Hematopoietic multipotent progenitor cell (in vitro differentiated cells): ENCODE data around the gene CRTC2. TPM values are rescaled to one million over a fixed set of nuclear protein-coding genes. Genes with fewer than 3 reads are reported as not detected.
"Not testable (repeated sequence)": the region's sequence is repeated elsewhere in the genome, so short reads cannot be mapped to it uniquely, and the experiment has no call there.

Source experiments
- DNase-seq, 3 donors: peaks; one replicate each; pipeline ENCODE4 v3.0.0-alpha.2; 2011 to 2015; ENCODE audit warnings: low read depth in 2 of 3, low spot score in 2 of 3
- total RNA-seq: library from RNA; depleted of rRNA; stranded (reverse); fragments of >200 nt; gene quantifications from one replicate; pipeline ENCODE4 v1.2.3, GENCODE V29; 2012

Gene CRTC2
- total RNA-seq, 1 donor: 15.3 TPM

DNA sequence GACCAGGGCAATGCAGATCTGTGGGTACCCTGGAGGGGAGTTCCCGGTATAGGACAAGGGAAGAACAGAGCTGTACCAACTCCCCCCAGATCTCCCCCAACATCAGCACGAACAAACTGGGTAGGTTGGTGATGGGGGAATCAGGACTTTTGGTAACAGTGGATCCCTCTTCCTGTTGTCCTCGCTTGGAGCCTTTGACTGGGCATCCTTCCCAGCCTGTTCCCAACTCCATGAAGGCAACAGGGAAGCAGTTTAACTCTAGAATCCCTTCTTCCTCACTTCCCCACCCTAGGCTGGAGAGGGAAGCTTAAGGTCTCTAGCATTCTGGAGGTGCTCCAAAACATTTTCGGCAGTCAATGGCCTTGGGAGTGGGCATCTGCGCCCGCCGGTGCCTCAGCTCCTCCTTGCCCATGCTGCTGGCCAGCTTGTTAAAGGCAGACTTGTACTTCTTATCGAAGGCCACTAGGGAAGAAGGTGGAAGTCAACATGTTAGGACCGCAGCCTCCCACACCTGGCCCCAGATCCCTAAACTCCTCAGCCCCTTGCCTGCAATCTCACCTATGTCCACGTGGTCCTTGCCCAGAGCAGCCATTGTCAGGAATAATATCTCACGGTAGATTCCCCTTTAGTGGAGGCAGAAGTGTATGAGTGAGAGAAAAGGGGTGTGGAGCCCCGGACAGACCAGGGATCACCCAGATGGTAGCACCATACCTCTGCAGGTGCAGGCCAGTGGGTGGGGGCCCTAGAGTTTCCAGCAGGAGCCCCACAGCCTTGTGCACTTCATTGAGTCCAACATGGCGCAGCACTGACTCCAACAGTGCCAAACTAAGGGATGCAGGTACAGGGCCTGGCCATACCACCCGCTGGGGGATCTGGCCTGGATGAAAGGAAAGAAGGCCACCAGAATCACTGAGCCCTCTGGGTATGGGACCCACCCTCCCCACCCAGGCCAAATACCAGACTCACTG lies 28.1 kb downstream of the CRTC2 start:
- no peak for DNase-seq

DNA sequence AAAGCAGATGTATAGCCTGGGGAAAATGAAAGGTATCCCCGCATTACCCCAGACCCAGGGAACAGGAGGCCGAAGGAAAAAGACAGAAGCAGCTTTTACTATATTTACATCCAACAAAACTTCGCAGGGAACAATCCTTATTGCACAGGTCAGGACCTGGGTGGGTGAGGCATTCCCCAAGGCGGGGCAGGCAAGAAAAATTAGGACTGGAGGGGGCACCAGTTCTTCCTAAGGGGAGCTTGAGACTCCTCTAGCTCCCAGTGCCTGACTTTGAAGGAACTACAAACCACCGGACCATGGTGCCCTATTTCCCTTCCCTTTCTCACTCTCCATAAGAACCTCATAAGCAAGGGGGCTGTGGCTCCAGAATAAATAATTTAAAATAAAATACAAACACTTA lies 29.0 kb downstream of the CRTC2 start:
- no peak for DNase-seq

DNA sequence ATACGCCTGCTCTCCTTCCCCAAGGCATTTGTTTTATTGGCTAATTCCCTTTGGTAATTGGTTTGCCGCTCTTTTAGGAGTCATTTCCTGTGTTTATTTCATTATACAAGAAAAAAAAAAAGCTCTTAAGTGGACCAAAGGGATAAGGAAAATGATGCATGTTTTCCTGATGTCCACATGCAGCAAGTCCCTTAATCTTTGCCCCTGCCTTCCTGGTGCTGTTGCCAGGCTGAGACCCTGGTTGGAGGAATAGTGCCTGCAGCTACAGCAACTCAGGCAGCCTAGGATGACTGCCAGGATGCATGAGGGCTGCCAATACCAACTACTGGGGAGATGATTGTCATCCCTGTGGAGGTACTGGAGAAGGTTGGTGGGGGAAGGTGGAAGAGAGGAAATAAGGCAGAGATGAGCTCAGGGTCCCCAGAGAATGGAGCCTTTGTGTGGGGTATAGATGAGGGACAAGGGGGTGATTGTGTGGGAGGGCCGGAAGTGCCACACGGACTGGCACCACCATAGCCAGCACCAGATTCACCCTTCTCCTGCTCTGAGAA lies 29.5 kb downstream of the CRTC2 start:
- DNase-seq: no peak

DNA sequence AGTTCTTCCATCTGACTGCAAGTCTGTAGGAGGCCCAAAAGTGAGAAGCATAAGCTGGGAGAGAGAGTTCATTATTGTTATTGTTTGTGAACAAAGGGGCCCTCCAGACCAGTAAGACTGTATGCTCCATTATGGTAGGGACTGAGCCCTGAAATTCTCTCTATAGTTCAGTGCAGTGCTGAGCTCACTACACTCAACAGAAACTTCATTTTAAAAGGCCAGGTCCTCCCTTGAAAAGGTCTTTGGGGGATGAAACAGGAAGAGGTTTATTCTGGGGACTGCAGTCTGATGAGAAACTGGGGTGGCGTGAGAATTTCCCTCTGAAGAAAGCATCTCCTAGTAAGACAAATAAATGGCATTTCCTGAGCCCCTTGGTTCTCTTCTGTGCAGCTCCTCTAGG lies 30.2 kb downstream of the CRTC2 start:
- no peak for DNase-seq

- DNase-seq: no peak
These were observed 32.0 kb downstream of the CRTC2 start for GRCh38 chr1:153926405-153926804.

- peak; percentile 98 to 100 (median 100) for DNase-seq
These were observed 35.2 kb downstream of the CRTC2 start, which contains the start of gene GATAD2B for GRCh38 chr1:153922972-153923925. GATAD2B (minus strand) TSS chr1:153922972; CDS start chr1:153828347, 94,625 bp downstream.

DNA sequence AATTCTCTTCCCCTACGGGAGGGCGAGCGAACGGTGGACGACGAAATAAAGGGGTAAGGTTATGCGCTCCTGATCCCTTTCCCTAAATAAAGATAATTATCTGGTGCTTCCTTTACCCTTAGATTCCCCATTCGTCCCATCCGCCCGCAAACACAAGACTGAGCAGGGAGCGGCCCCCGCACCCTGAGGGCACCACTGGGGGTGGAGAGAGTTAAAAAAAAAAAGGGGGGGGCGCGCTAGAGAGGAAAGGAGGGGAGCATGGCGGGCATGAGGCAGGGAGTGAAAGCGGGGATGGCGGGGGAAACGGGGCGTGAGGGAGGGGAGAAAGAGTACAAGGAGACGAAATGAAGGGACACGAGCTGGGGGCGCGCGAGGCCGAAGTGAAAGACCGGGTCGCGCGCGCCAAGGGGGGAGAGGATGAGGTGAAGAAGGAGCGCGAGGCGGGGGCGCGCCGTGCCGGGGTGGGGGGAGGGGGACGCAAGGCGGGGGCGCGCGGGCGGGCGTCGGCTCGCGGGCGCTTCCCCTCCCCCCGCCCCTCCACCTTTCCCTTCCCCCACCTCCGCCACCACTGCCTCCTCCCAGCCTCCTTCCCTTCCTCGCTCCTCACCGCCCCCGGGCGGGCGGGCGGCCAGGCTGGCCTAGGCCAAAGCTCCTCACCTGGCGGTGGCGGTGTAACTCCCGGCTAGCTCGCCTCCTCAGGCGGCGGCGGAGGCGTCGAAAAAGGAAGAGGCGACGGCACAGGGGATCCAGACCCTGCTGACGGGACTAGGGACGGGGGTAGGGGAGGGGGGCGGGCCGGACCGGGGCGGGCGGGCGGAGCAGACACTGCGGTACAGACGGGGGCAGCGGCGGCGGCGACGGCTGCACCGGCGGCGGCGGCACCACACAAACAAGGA lies 36.1 kb downstream of the CRTC2 start:
- DNase-seq: no peak

- DNase-seq: no peak
These were observed 36.7 kb downstream of the CRTC2 start for GRCh38 chr1:153921803-153922075.

GRCh38 chr1:153921080-153921802 lies 37.2 kb downstream of the CRTC2 start:
- no peak for DNase-seq

DNA sequence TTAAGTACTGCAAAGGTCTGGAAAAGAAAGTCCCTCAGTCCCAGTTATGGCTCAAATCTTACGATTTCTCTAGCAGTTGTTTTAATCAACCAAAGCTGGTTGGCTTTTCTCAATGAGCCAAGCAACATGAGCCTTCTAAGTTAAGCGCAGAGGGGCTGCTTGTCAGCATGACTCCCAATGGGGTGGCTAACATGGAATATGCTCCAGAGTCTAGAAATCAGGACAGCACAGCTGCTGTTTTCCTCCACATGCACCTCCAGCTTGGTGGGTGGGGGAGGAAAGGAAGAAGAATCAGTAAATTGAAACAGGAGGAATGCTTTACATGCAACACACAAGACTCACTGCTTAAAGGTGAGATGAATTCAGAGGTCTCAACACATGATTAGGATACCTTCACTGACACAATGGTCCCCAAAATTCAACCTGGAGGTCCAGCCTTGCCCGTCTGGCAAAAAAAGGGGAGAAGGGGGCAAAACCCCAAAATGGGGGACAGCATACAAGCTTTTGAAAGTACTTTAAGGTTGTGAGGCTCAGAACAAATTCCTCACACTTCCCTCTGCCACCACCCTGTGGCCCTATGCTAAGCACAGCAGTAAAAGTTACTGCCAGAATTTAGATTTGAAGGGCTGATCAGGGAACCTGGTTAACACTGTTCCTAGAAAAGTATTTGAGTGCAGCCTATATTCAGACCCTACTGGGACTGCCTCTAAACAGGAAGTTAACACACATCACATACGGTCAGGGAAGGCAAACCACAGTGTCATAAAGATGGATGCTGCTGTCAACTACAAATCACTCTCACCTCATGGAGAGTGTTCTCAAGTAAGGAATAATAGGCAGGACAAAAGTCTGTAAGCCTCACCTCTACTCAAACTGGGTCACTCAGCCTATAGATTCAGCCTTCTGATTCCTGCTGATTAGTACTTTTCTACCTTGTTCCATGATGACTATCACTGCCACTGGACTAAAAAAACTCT lies 38.2 kb downstream of the CRTC2 start:
- DNase-seq: peak in 2 of 3 donors; percentile 42 to 62

DNA sequence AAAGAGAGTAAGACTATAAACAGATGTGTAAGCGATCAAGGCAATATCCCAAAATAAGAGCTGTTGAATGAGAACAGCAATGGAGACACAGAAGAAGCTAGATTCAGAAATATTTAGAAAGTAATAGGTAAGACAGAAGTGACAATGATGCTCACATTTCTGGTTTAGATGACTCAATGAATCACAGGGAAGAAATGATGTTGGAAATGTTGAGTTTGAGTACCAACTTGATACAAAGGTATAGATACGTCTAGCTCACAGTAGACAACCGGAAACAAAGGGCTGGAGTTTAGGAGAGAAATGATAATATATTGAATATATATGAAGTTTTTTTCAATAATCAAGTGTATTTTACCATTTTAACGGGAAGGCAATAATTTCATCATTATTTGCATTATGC lies 42.1 kb downstream of the CRTC2 start:
- DNase-seq: no peak

DNA sequence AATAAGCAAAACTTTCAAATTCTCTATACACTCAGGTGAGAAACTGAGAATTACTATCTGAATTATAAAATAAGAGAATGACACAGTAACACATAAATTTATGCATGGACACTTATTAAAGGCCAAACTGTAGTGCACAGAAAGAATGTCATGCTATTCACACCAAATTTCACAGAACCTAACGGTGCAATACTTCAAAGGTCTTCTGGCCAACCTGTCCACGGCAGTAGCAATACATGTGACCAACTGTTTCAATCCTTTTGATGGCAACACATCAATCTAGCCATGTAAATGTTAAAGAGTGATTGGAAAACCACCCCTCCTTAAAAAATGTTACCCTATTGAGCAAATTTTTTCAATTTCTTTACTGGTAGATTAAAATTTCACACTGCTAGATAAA lies 46.1 kb downstream of the CRTC2 start:
- no peak for DNase-seq

GRCh38 chr1:153910560-153910959 lies 47.9 kb downstream of the CRTC2 start:
- not testable (repeated sequence) for DNase-seq

DNA sequence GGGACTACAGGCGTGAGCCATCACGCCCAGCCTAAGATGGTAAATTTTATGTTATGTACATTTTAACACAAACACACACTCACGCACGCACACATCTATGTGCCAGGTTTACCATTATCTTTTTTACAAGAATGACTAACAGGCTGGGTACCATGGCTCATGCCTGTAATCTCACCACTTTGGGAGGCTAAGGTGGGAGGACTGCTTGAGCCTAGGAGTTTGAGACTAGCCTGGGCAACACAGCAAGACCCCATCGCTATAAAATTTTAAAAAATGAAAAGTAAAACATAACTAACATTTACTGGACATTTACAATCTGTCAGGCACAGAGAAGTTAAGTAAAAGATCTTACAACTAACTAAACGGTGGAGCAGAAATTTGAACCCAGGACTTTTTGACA lies 50.3 kb downstream of the CRTC2 start:
- DNase-seq: no peak

DNA sequence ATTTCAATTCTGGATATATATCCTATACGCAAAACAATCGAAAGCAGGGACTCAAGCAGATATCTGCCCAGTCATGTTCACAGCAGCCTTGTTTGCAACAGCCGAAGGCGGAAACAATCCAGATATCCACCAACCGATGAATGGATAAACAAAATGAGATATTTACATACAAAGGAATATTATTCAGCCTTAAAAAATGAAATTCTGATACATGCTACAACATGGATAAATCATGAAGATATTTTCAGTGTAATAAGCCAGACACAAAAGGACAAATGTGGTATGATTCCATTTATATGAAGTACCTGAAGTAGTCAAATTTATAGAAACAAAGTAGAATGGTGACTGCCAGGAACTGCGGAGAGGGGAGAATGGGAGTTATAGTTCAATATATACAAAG lies 51.3 kb downstream of the CRTC2 start:
- DNase-seq: no peak

DNA sequence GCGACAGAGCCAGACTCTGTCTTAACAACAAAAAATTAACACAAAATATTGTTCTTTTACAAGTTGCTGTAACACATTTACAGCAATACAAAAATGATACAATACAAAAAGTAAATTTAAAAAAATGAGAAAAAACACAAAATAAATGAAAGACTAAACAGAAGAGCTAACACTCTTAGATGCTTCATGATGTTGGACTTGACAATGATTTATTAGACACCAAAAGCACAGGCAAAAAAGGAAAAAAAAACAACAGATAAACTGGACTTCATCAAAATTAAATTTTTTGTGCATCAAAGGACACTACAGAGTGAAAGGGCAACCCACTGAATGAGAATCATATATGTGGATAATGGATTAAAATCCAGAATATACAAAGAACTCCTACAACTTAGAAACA lies 52.0 kb downstream of the CRTC2 start:
- no peak for DNase-seq

- not testable (repeated sequence) for DNase-seq
These were observed 52.5 kb downstream of the CRTC2 start for GRCh38 chr1:153905908-153906307.

DNA sequence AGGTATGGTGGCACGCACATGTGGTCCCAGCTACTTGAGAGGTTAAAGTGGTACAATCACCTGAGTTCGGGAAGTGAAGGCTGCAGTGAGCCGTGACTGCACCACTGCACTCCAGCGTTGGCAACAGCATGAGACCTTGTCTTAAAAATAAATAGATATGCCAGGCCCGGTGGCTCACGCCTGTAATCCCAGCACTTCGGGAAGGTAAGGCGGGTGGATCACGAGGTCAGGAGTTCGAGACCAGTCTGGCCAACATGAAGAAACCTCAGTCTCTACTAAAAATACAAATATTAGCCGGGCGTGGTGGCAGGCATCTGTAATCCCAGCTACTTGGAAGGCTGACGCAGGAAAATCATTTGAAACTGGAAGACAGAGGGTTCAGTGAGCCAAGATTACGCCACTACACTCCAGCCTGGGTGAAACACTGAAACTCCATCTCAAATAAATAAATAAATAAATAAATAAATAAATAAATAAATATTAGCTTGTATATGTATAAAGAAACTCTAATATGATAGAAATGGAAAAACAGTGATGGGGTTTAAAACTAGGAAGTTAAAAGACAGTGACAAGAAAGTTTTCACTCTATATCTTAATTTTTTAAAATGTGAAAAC lies 54.5 kb downstream of the CRTC2 start:
- no peak for DNase-seq
